Measurements from ENCODE around the gene IDH2. TPM values are rescaled to one million over a fixed set of nuclear protein-coding genes. Genes with fewer than 3 reads are reported as not detected.
"Not testable (repeated sequence)": the region's sequence is repeated elsewhere in the genome, so short reads cannot be mapped to it uniquely, and the experiment has no call there.

Gene IDH2
- total RNA-seq, 1 donor from 2014 or later: 18.5 TPM

GRCh38 chr15:90072978-90073640 lies 29.2 kb downstream of the IDH2 start:
- intact Hi-C loops (cut with DNase I): loop anchor here (5.0 kb wide), 1 partner anchor 166 kb away; no protein-coding TSS in a partner anchor
- no peak for ATAC-seq
- DNase-seq (ENCODE audit: low spot score): no peak

DNA sequence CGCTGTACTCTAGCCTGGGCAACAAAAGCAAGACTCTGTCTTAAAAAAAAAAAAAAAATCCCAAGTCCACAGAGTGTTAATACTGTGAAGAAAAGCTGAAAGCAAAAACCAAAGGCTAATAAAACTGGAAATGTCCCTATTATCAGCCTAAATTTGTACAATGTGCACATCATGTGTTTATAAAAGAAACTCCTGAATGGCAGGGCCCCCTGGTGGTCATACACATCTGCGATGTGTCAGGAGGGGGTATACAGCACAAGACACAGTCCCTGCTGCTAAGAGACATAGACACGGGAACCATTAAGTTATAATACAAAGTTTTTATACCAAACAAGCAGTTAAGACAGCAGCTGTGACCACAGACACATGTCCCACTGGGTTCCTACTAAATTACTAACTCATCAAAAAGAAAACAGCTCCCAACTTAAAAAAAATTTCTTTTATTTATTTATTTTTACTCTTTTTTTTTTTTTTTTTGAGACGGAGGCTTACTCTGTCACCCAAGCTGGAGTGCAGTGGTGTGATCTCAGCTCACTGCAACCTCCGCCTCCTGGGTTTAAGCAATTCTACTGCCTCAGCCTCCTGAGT lies 31.0 kb downstream of the IDH2 start:
- intact Hi-C loops (cut with DNase I): loop anchor here (5.0 kb wide), 1 partner anchor 164 kb away; no protein-coding TSS in a partner anchor
- DNase-seq (ENCODE audit: low spot score) (peak; percentile 91), ATAC-seq (peak; percentile 92)

DNA sequence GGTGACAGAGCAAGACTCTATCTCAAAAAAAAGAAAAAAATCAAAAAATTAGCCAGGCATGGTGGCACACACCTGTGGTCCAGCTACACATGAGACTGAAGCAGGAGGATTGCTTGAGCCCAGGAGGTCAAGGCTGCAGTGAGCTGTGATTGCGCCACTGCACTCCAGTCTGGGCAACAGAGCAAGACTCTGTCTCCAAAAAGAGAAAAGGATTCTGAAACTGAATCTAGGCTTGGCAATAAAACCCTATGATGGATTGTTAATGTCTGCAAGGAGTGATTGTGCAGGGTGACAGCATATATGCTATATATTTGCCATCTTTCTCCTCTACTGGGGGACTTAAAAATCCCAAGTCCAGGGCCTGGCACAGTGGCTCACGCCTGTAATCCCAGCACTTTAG lies 31.6 kb downstream of the IDH2 start:
- DNase-seq (ENCODE audit: low spot score); ATAC-seq: not testable (repeated sequence)
- intact Hi-C loops (cut with DNase I): loop anchor here (5.0 kb wide), 1 partner anchor 163 kb away; no protein-coding TSS in a partner anchor

DNA sequence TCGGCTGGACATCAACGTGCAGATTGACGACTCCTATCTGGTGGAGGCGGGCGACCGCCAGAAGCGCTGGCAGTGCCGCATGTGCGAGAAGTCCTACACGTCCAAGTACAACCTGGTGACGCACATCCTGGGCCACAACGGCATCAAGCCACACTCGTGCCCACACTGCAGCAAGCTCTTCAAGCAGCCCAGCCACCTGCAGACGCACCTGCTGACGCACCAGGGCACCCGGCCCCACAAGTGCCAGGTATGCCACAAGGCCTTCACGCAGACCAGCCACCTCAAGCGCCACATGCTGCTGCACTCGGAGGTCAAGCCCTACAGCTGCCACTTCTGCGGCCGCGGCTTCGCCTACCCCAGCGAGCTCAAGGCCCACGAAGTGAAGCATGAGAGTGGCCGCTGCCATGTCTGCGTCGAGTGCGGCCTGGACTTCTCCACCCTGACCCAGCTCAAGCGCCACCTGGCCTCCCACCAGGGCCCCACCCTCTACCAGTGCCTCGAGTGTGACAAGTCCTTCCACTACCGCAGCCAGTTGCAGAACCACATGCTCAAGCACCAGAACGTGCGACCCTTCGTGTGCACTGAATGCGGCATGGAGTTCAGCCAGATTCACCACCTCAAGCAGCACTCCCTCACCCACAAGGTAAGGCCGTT lies 34.2 kb downstream of the IDH2 start:
- ATAC-seq (no peak), DNase-seq (ENCODE audit: low spot score) (no peak)
- intact Hi-C loops (cut with DNase I): no loop called here

DNA sequence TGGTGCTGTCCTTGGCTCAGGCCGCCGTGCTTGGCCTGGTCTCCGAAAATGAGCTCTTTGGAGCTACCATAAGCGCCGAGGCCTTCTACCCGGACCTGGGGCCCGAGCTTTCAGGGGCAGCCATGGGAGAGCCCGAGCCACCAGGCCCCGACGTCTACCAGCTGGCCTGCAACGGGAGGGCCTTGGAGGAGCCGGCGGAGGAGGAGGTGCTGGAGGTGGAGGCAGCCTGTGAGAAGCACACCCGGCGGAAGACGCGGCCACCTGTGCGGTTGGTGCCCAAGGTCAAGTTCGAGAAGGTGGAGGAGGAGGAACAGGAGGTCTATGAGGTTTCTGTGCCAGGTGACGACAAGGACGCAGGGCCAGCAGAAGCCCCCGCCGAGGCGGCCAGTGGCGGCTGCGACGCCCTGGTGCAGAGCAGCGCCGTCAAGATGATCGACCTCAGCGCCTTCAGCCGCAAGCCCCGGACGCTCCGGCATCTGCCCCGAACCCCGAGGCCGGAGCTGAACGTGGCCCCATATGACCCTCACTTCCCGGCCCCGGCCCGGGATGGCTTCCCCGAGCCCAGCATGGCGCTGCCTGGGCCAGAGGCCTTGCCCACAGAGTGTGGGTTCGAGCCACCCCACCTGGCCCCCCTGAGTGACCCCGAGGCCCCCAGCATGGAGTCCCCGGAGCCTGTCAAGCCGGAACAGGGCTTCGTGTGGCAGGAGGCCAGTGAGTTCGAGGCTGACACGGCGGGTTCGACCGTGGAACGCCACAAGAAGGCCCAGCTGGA lies 34.9 kb downstream of the IDH2 start:
- intact Hi-C loops (cut with DNase I): no loop called here
- DNase-seq (ENCODE audit: low spot score) (no peak), ATAC-seq (no peak)

DNA sequence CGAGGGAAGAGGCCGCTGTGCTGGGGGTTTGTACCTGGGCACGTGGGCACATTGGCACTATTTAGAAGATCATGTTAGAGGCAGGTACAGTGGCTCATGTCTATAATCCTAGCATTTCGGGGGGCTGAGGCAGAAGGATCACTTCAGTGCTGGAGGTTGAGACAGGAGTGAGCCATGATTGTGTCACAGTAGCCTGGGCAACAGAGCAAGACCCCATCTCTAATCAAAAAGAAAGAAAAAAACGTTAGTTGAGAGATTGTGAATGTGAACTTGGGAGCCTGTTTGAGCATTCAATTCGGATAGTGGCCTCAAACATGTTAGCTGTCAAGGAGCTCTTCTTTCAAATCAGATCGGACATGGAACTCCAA lies 36.6 kb downstream of the IDH2 start:
- no peak for DNase-seq (ENCODE audit: low spot score)
- intact Hi-C loops (cut with DNase I): no loop called here
- ATAC-seq: no peak

DNA sequence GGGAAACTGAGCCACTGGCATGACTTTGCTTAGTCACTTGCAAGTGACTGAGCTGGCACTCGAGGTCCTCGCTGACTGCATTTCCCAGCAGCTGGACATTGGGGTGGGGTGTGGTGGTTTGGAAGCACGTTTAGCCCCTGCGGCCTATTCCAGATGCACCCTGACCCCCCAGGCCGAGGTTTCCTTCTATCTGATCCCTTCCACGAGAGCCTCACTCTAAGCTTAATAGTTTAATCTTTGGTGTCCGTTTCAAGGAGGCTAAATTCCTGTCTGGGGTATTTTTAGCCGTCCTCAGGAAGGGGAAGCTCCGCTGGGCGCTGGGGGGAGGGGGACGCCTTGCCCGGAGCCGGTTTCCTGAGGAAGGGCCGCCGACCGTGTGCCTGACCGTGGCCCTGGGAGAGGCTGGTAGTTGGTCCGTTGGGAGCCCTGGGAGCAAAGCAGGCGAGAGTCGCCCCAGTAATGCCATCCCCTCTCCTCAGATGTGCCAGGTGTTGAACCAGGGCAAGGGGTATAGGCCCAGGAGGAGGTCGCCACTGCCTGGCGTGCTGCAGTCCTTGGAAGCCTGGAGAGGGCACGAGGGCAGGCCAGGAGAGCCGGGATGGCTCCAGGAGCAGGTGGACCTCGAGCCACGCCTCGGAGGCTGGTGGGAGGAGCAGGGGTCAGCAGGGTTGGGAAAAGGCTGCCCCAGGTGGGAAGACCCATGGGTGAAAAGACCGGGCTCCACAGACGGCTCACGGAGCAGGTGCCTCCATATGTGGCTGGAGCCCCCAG lies 37.2 kb downstream of the IDH2 start:
- ATAC-seq: peak; percentile 34

GRCh38 chr15:90063770-90064247 lies 38.5 kb downstream of the IDH2 start:
- no peak for DNase-seq (ENCODE audit: low spot score)
- peak; percentile 62 for ATAC-seq

More for the DNA sequence above, 37.2 kb downstream of the IDH2 start:
- intact Hi-C loops (cut with DNase I): no loop called here
- DNase-seq (ENCODE audit: low spot score): peak; percentile 78

DNA sequence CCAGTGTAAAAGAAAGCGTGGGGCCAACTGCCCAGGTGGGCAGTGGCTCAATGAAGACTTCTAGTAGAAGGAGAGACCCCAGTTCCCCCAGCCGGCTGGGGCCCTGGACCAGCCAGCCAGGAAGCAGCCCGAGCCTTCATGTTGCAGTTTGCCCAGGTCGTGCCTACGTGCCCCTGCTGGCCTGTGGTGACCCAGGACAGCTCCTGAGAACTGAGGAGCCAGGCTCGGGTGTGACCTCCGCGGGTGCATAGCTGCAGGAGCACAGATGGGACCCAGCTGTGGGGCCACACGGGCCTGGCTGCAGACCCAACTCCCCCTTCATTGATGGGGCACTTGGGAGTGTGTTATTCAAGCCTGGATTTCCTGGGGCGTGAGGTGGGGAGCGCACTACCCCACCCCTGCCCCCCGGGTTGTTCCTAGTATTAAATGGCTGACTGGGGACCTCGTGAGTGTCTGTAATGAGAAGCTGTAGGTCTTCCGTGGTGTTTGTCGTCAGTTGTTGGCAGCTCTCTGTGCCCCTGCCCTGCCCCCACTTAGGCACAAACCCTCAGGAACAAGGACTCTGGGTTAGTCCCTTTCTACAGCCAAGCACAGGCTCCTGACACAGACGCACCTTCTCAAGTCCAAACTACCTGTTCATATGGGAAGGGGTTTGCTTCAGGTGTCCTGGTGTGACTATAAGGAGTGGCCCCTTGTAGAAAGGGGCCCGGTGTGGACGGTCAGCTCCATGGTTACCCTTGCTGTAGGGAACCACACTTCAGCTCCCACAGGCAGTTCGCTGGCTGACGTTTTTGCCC lies 39.1 kb downstream of the IDH2 start:
- ATAC-seq (peak; percentile 7), DNase-seq (ENCODE audit: low spot score) (no peak)
- intact Hi-C loops (cut with DNase I): no loop called here

More at GRCh38 chr15:90063770-90064247, 38.5 kb downstream of the IDH2 start:
- intact Hi-C loops (cut with DNase I): no loop called here

- DNase-seq (ENCODE audit: low spot score) (no peak), ATAC-seq (no peak)
- intact Hi-C loops (cut with DNase I): no loop called here
These were observed 39.8 kb downstream of the IDH2 start for GRCh38 chr15:90062462-90062932.

DNA sequence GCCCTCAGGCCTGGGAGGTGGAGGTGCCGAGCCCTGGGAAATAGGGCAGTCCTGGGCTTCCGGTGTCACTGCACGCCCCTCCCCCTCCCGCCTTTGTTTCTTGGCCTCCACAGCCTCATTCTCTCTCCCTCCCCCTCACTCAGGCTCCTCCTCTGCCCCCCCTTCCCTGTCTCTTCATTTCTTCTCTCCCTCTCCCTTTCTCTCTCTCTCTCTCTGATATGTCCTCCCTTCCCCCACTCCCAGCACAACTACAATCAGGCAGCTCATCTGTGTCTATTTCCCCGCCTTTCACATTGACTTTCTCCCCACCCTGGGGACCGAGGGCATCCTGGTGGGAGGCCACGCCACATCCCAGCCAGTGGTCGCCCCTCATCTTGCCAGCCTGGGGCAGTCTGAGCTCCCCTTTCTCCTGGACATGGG lies 40.2 kb downstream of the IDH2 start:
- ATAC-seq (peak; percentile 25), DNase-seq (ENCODE audit: low spot score) (no peak)
- intact Hi-C loops (cut with DNase I): no loop called here

DNA sequence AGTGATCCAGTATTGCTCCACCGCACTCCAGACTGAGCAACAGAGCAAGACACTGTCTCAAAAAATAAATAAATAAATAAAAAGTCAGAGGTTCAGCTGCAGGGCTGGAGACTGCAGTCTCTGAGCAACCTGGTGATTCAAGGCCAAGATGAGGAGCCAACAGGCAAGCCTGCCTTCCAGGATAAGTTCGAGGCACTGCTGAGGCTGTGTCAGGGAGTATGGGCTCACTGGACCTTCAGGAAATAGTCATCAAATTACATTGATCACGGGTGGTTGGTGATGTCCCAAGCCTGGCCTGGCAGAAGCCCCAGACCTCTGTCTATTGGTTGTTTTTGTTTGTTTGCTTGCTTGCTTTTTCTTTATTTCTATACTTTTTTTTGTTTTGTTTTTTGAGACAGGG lies 41.5 kb downstream of the IDH2 start:
- no peak for ATAC-seq
- intact Hi-C loops (cut with DNase I): no loop called here
- DNase-seq (ENCODE audit: low spot score): no peak

DNA sequence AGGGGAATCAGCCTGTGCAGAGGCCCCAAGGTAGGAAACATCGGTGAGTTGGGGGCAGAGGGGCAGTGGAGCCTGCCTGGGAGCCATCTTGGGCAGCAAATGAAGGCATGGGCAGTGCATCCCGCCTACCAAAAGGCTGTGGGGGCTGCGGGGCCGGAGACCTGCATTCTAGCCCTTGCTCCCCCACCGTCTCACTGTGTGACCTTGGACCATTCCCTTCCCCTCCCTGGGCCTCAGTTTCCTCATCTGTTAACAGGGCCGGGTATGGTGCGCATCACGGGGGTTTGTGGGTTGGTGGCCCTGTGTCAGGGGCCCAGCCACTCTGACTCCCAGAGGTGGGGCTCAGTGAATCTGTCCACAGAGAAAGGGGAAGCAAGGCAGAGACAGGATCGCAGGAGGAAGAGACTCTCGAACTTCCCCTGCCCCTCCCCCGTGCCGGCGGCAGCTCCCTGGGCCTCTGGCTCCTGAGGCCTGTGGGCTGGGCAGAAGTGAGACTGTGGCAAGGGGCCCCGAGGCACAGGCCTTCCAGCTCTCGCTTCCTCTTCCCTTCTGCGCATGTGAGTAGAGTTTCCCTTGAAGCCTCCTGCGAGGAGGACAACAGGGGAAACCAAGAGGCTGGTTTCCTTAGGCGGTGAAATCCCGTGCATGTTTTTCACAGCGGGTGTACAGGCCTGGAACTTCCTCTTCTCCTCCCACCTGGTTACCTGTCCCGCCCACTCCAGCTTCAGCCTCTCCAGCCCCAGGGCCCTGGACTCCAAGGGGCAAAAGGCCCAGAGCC lies 42.9 kb downstream of the IDH2 start:
- intact Hi-C loops (cut with DNase I): no loop called here
- DNase-seq (ENCODE audit: low spot score): peak; percentile 81
- peak; percentile 76 for ATAC-seq

- ATAC-seq (no peak), DNase-seq (ENCODE audit: low spot score) (no peak)
- intact Hi-C loops (cut with DNase I): no loop called here
These were observed 43.5 kb downstream of the IDH2 start for GRCh38 chr15:90058775-90059174.

DNA sequence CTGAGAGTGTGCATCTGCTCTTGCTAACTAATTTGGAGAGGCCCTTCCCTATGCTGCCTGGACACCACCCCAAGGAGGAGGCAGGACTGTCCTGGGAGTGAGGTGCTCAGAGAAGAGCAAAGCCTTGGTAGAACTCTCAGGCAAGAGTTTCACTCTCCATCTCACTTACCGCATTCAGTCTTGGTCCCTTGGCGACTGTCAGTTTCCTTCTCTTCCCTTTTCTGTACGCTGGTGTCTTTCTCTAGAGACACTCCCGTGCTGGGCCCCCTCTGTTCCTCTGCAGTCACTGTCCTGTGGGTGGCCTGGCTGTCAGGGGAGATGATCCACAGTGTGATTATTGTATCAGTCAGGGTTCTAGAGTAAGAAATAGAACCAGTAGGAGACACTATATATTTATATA lies 44.0 kb downstream of the IDH2 start:
- intact Hi-C loops (cut with DNase I): no loop called here
- ATAC-seq (no peak), DNase-seq (ENCODE audit: low spot score) (no peak)

DNA sequence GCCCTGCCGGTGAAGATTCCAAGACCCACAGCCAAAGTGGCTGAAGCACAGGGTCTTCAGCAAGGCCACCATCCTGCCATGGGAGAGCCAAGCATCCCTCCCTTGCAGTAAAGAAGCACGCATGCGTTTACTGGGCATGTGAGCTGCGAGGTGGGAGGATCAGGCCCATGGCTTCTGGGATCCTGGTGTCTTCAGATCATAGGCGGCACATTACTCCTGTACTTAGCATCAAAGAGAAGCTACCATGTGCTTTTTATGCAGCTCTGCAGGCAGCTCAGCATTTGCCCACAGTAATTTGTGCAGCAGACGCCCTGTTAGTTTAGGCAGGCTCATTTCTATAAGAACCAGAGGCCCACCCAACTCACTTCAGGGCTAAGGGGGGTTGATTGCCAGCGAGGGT lies 45.7 kb downstream of the IDH2 start:
- intact Hi-C loops (cut with DNase I): no loop called here
- DNase-seq (ENCODE audit: low spot score) (no peak), ATAC-seq (no peak)

DNA sequence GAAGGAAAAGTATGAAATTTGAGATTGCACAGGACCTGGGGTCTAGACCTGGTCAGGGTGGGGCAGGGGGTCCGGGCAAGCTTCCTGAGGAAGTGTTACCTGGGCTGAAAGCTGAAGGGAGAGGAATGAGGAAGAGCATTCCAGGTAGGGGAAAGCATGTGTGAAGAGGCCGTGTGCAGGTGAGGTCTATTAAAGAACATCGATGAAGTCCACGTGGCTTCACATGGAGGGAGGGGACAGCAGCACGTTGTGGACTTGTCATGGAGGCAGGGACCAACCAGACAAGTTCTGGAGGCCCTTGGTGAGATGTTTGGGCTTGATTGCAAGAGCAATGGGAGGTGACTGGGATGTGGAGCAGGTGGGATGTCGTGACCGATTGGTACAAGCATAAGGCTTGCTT lies 47.1 kb downstream of the IDH2 start:
- no peak for ATAC-seq
- no peak for DNase-seq (ENCODE audit: low spot score)
- intact Hi-C loops (cut with DNase I): no loop called here
